Activated CD4-positive, alpha-beta T cell treated with anti-CD3 and anti-CD28 coated beads, Interleukin-2, amount 50 U/mL, for 48 hours (primary cell): ENCODE data around the gene TRAPPC6A.
A peak's percentile ranks its signal among the peaks of the same experiment; 100 is the strongest.
"Not testable (repeated sequence)": the region's sequence is repeated elsewhere in the genome, so short reads cannot be mapped to it uniquely, and the experiment has no call there.

Experiments
- DNase-seq, 2 experiments: peaks; one replicate each; pipeline ENCODE4 v3.0.0-alpha.2; 2020

The TRAPPC6A gene

DNA sequence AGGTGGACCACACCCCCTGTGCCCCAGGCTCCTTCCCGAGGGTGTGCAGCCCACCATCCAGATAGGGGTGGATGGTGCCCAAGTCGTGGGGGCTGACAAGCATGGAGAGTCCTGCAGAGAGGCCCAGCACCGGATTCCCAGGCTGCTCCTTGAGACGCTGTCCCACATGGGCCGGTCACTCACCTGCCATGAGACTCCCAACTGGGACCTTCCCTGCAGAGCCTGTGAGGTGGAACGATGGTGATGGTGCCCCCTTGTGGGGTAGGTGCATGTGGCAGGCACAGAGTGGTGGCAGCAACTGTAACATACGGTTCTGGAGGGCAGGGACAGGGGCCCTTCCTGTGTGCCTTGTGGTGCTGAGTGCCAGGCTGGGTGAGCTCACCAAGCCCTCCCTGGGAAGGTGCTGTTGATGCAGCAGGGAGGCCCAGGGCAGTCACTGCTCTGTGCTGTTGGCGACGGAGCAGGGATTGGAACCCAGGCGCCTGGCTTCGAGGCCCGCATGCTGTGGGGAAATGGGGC lies 52.0 kb downstream of the TRAPPC6A start:
- peak; percentile 80 to 83 for DNase-seq

DNA sequence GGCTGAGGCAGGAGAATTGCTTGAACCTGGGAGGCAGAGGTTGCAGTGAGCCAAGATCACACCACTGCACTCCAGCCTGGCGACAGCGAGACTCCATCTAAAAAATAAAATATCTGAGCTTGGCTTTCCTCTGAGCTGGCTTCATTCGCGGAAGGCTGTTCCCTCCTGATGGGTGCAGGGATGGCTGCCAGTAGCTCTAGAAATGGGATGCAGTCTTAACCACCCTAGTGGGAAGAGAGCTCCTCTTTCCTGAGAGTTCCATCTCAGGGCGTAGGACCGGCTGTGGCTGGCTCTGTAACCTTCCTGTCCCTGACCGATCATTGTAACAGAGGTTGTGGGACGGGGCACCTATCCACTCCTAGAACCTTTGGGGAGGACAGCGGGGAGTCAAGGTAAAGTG lies 52.7 kb downstream of the TRAPPC6A start:
- no peak for DNase-seq

DNA sequence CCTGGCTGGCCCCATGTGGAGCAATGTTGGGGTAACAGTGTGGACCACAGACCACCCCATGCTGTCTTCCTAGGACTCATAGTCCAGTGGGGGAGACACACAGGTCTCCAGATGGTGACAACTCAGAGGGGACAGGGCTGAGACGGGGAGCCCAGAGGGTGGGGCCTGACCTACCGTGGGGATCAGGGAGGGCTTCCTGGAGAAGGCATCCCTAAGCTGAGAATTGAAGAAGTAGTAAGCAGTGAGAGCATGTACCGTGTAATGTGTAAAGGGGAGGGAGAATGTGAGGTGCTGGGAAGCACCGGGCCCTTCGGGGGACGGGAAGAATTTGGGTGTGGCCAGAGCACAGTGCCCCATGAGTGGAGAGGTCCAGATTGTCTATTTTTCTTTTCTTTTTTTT lies 54.0 kb downstream of the TRAPPC6A start:
- no peak for DNase-seq

DNA sequence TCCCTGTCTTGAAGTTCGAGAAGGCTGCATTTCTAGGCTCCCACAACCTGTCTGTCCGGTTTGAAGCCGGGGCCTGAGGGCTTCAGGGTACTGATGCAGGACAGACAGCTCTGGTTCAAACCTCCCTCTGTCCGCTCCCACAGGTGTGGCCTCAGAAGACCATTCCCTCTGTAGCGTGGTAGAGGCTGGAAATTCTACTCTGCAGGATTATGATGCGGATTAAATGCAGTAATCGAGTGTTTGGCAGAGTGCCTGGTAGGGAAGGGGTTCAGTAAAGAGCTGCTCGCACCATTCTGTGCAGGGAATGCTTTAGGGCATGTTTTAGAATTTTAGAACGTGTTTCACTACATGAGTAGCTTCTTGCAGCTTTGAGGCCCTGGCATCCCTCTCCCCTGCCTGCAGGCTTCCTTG lies 54.6 kb downstream of the TRAPPC6A start:
- no peak for DNase-seq

DNA sequence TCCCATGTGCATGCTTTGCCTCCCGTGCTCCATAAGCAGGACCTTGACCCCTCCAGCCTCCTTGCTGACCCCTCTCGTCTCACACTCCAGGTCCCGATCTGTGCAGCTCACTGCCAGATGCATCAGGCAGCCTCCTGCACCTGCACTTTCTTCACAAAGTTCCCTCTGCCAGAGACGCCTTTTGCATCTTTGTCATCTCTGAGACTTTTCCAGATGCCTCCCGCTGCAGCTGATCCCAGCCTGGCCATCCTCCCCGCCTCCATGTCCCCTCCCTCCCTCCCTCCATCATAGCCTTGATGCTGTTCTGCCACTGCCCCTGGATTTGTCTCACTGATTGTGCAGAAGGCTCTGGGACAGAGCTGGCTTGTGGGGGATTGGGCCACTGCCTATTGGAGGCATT lies 55.2 kb downstream of the TRAPPC6A start:
- DNase-seq, result no peak

DNA sequence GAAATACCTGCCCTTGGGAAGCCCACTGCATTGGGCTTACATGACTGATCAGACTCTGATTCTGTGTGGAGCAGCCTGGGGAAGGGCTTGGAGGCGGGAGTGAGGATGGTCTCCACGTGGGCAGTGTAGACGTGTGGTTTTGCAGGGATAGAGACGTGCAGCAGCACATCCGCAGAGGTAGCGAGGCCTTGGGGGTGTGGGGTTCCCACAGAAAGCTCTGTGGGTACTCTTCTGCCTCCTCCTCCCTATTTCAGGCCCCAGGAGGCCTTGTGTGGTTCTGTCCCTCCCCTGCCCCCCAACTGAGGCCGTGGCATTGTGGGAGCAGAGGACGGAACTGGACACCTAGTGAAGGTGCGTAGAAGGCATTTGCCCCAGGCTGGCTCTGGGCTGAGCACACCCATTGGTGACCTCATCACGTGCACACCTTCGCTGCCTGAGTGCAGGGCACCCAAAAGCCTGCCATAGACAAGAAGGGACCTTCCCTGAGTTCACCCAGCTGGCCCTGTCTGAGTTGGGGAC lies 56.2 kb downstream of the TRAPPC6A start:
- peak in 1 of 2 experiments; percentile 29 for DNase-seq

DNA sequence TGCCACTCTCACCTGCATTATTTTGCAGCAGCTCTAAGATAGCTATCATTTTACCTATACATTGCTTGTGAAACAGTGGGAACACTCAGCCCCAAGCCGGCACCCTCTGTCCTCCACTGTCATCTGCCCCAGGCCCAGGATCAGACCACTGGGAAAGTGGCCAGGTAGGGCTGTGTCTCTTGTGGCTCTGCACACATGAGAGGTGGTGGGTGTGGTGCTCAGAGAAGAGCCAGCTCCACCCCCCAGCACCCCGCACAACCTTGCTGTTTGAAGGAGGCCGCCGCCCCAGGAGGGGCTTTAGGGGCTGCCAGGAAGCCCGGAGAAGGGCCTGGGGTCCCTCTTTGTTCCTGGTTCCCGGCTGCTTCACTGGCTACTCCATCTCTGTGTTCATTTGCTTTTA lies 58.5 kb downstream of the TRAPPC6A start:
- no peak for DNase-seq

DNA sequence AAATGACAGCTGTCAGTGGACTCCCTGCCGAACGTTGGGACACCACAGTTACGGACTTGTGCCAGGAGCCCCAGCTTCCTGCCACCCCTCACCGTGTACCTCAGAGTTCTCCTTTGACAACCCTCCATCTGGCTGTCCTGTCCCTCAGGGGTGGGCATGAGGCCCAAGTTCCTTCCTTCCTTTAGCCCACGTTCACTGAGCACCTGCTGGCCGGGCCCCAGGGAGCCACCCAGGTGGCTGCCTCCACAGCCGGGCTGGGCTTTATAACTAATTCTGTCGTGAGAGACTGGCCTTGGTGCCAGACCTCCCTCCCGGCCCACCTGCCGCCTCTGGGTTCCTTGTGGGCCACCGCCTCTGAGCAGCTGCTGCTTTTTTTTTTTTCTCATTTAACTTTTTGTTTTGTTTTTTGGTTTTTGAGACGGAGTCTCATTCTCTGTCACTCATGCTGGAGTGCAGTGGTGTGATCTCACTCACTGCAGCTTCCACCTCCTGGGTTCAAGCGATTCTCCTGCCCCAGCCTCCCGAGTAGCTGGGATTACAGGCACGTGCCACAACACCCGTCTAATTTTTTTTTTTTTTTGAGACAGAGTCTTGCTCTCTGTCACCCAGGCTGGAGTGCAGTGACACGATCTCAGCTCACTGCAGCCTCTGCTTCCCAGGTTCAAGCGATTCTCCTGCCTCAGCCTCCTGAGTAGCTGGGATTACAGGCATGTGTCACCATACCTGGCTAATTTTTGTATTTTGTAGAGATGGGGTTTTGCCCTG lies 59.3 kb downstream of the TRAPPC6A start:
- not testable (repeated sequence) for DNase-seq

DNA sequence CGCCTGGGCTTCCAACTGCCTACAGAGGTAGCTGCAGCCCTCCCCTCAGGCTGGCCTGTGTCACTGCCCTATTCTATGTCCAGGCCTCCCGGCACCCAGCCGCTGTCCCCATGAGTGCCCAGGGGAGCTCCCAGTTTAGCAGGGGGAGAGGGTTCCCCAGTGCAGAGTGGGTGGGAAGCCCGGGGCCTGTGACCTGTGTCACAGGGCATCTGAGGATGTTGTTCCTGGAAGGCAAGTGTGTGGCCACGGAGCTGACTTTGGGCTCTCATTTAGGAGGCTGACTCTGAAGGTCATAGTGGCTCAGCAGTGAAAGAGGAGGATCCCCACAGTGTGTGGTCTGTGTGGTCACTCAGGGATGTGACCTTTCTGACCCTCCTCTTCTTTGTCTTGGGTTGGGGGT lies 59.9 kb downstream of the TRAPPC6A start:
- no peak for DNase-seq

DNA sequence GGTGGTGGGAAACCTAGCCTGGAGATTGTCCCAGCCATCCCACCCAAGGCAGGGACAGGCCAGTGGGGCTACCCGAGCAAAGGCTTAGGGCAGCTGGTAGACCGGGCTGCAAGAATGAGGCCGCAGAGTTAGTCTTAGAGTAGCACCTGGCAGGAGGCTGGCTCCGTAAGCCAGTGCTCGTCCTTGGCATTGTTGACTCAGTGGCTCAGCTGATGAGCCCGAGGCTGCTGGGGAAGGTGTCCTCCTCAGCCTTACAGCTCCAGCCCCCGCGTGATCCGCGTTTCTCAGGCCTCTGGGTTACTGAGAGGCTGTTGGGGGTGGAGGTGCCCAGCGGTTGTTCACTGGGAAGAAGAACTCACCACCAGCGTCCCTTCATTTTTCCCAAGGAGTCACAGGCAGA lies 60.4 kb downstream of the TRAPPC6A start:
- no peak for DNase-seq

DNA sequence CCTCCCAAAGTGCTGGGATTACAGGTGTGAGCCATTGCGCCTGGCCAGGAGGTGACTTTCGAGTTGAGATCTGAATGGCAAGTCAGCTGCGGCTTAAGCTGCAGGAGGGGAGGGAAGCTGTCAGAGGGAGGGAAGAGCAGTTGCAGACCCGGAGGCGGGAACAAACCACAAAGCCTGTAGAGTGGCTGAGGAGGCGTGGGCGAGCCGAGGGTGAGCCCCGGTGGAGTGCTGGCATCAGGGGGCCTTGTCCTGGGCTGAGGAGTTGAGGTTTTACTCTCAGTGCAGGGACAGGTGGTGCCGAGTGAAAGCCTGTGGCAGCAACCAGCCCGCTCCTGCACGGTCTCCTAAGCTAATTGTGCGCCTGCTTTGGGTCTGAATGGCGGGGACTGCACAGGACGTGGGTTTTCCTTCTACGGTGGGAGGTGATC lies 60.9 kb downstream of the TRAPPC6A start:
- peak; percentile 70 to 80 for DNase-seq

DNA sequence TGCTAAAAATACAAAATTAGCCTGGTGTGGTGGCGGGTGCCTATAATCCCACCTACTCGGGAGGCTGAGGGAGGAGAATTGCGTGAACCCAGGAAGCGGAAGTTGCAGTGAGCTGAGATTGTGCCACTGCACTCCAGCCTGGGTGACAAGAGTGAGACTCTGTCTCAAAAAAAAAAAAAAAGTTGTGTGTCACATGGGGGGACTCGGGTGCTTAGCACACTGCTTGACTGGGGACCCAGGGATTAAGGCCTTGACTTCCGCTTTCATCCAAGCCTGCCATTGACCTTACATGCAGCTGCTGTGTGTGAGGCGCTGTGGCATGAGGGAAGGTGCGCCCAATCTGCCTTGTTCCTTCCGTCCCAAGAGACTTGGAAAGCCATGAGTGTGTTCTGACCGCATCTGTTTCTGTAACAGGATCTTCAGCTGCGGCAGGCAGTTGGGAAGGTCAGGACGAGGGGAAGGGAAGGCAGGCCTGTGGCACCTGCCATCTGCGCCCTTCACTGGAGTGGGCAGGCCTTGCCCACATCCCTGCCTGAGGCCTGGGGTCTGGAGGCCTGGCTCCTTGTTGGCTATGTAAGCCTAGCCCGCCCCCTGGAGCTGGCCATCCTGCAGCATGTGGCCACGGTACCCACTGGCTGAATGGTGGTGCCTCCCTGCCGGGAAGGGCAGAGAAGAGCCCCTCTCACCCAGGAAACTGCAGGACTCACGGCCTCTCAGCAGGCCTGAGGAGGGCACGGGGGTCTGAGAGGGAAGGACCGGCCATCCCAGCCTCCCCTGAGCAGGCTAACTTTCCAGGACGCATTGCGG lies 62.0 kb downstream of the TRAPPC6A start:
- DNase-seq, result no peak

DNA sequence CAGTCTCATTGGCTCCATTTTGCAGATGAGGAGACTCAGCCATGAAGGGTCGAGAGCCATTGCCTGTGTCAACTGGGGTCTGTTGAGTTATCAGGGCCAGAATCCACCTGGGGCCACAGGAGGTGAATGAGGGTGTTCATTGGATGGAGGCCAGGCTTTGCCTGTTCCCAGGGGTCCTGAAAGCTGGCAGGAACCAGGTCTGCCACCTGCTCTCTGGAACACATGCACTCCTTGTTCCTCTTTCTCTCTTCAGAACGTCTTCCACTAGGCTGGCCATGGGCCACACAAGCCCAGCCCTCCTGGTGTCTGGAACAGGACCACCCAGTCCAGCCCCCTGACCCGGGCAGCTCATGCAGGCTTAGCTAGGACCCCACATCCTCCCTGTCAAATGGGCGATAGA lies 63.9 kb downstream of the TRAPPC6A start:
- DNase-seq, result no peak

DNA sequence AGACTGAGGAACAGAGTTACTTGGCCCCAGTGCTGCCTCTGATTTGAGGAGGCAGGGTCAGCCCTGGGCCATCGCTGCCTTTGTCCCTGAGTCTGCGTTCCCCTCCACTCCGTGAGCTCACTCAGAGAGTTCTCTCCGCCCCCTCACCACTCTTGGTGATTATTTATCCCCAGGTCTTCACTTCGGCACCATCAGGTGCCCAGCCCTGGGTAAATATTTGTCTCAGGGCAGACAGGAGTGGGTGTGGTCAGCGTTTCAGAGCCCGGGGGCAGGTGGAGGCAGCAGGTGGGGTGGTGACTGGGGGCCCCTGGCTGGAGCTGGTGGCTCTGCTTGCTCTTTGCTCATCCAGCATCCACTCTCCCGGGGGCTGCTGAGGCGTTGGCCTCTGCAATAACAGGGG lies 64.4 kb downstream of the TRAPPC6A start:
- DNase-seq, result no peak
